Activated effector memory CD4-positive, alpha-beta T cell treated with Interleukin-2 at 50 U/mL for 16 hours (primary cell): Measurements from ENCODE around the gene ZNF692.
"Not testable (repeated sequence)": the region's sequence is repeated elsewhere in the genome, so short reads cannot be mapped to it uniquely, and the experiment has no call there.

ENCODE experiments used
- DNase-seq: peaks from one replicate; pipeline ENCODE4 v3.0.0-alpha.2; 2020

ZNF692 gene

GRCh38 chr1:248849152-248849551 is 9.7 kb downstream of the ZNF692 start:
- DNase-seq, result no peak

DNA sequence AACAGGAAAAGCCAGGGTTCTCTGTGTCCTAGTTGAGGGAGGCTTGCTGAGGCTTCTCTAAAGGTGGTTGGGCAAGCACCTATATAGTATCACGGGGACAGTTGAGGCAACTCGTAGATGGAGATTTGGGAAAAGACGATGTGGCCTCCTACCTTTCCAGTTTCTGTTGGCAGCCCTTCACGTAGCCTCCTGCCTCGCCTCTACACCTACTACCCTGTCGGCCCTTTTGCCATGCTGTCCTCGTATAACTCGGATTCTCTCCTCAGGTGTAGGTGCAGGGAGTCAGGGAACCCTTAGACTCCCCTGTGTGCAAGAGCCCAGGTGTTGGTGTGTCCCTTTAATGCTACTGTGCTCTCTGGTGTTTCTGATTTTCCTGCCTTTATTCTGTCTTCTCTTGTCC is 10.3 kb downstream of the ZNF692 start:
- DNase-seq, result no peak

GRCh38 chr1:248847956-248848561 is 10.8 kb downstream of the ZNF692 start:
- no peak for DNase-seq

DNA sequence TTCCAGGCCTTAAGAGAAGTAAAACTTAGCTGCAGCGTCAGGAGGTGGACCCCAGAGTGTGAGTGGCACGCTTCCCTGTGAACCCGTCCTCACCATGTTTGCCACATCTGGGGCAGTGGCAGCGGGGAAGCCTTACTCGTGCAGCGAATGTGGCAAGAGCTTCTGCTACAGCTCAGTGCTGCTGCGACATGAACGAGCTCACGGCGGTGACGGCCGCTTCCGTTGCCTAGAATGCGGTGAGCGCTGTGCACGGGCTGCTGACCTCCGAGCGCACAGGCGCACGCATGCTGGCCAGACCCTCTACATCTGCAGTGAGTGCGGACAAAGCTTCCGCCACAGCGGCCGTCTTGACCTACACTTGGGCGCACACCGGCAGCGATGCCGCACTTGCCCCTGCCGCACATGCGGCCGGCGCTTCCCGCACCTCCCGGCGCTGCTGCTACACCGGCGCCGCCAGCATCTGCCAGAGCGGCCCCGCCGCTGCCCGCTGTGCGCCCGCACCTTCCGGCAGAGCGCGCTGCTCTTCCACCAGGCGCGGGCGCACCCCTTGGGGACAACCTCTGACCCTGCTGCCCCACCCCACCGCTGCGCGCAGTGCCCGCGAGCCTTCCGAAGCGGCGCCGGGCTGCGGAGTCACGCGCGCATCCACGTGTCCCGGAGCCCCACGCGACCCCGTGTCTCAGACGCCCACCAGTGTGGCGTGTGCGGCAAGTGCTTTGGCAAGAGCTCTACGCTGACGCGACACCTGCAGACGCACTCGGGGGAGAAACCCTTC is 11.5 kb downstream of the ZNF692 start:
- no peak for DNase-seq

- DNase-seq, result no peak
These were observed 14.4 kb downstream of the ZNF692 start for GRCh38 chr1:248844526-248844925.

GRCh38 chr1:248843687-248844086 is 15.2 kb downstream of the ZNF692 start:
- no peak for DNase-seq

DNA sequence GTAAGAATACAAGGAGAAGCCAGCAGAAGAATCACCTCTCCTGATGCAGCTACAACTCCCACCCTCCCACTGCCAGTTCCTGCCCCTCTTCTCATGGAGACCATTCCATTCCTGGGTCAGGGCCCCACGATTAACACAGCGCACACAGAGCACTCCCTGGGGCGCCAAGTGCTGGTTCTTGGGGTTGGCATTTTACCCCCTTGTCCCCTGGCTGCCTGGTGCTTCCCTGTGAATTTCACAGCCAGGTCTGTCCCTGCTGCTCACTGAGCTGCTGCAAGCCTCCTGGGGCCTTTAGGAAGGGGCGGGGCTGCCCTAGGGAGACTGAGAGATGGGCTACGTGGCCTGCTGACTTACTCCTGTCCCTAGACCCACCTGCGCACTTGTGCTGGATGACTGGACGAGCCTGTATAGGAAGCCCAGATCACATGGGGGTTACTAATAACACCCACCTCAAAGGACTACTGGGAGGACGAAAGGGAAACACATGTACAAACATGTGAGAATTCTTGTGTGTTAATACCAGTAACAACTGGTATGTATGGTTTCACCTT is 16.0 kb downstream of the ZNF692 start:
- no peak for DNase-seq

GRCh38 chr1:248841702-248842395 is 17.0 kb downstream of the ZNF692 start:
- no peak for DNase-seq

DNA sequence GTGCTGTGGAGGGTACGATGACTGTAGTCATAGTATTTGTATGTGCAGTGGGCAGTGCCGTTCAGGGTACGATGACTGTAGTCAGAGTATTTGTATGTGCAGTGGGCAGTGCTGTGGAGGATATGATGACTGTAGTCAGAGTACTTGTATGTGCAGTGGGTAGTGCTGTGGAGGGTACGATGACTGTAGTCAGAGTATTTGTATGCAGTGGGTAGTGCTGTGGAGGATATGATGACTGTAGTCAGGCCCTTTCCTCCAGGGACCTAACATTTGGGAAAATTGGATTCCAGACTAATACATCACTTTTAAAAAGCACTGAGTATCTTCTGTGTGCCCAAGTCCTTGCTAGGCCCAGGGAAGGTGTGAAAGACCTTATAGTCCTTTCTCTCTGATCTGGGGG is 17.9 kb downstream of the ZNF692 start:
- DNase-seq, result no peak

- DNase-seq, result no peak
These were observed 19.7 kb downstream of the ZNF692 start for GRCh38 chr1:248839168-248839555.

DNA sequence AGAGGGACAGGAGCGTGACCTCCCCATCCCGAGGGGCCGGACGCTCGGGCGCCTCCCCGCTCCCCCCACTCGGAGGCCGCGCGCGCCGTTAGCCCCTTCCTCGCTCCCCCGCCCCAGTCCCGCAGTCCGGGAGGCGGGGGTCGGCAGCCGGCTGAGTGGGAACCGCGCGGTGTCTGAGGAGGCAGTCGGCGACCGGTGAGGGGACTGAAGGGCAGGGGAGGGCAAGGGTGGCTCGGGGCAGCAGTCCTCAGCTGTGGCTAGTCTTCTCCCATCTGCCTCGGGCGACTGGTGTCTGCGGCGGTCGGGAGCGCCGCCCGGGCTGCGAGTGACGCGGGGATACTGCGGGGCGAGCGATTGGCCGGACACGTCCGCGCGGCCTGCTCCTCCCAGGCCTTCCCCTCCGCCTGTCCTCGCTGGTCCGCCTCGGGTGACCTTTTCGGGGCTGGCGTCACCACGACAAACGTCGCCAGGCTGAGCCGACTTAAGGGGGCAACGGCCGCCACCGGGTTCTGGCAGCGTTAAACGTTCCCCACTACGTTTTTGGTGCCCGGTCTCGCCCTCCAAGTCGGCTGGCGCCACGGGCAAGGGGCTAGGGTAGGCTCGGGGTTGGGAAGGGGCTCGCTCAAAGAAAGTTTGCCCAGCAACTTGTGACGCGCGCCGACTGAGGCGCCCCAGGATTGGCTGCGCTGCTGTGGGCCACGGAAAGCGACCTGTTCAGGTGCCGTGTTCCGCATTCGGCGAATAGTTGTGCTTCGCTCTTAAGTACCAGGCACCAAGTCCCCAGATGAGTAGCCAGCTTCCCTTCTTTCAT is 20.3 kb downstream of the ZNF692 start:
- peak; percentile 76 for DNase-seq

DNA sequence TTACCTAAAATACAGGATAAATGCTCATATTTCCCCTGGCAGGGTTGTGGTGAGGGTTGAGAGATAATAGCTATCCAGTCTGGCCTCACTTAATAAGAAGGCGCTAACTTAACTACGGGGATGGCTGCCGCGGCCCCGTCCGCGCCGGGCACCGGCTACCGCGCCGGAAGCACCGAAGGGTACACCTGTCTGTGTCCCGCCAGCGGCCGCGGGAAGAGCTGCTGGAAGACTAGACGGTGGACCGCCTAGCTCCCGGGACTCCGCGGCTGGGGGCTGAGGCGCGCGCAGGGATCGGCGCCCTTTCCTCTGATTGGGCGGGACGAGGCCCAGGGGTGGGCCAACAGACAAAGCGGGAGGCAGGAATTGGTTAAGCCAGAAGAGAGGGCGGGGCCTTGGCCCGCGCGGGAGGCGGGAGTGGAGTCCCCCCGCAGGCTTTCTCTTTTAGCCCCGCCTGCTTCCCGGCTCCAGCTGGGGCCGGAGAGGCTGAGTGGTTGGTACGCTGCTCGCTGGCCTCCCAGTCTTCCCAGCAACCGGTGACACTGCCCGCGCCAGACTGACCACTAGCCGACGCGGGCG is 21.0 kb downstream of the ZNF692 start, which contains the start of gene ZNF672:
Gene ZNF672 (plus strand): TSS at position 444 of the 576 bp plus-strand sequence. CDS start 9,051 bp downstream, outside the sequence.
- DNase-seq, result peak; percentile 90

DNA sequence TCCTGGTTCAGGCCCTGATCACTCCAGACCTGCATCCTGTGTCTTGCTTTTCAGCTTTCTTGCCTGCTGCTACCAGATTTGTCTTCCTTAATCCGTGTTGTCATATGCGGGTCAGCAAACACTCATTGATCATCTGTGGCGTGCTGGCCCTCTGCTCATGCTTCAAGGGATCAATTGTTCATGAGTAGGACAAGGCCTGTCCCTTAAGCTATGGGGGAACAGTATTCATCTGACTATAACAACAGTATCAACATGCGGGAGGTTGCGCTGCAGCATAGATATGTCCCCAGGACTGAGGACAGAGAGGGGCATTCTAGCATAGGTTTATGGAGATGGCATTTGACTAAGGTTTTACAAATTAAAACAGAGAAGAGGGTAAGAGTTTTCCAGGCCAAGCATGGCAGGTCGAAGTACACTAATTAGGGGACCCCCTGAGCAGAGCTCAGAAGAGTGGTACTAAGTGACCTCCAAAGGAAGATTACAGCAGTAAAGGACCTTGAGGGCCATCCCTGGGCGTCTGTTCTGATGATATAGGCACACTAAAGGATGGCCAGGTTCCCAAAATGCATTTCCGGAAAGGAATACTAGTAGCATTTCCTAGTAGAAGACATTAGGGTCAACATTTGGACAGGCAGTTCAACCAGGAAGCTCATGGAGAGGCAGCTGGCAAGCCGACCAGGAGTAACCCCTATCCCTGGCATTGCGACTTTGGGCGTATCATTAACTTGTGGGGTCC is 21.7 kb downstream of the ZNF692 start:
- DNase-seq, result no peak

DNA sequence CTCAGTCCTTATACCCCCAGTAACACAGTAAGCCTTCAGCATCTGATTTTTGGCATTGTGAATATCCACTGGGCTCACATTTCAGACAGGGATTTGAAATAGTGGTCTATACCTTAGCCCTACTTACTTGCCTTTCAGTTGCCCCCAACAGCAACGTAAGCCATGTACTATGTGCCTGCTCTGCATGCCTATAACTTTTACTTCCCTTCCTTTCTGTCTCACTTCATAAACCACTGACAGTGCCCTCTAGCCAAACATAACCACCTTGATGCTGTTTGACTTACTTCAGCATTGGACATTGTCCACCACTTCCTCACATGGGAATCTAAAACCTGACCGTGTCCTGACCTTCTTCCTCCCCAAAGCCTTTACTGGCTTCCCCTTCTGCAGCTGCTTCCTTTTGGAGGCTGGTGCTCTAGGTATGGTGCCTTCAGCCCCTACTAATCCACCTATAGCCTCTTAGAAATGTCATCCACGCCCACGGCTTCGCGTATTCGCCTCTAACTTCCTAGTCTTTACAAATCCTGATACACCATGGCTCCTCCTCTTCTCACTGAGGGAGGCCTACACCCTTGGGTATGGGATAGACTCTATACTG is 24.4 kb downstream of the ZNF692 start:
- no peak for DNase-seq

DNA sequence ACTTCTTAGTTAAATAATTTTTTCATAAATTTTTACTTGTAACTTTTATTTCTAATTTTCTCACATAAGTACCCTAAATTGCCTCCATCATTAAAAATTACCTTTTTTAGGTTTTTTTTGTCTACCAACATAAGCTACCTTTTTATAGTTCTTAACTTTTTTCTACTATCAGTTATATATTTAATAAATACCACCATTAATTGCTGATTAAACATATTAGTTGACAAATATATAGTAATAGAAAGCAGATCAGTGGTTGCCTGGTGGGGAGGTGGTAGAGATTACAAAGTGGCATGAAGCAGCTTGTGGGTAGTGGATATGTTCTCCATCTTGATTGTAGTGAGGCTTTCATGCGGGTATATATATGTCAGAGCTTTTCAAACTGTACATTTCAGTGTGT is 27.0 kb downstream of the ZNF692 start:
- DNase-seq, result no peak

GRCh38 chr1:248830718-248831017 is 28.2 kb downstream of the ZNF692 start:
- DNase-seq, result not testable (repeated sequence)

DNA sequence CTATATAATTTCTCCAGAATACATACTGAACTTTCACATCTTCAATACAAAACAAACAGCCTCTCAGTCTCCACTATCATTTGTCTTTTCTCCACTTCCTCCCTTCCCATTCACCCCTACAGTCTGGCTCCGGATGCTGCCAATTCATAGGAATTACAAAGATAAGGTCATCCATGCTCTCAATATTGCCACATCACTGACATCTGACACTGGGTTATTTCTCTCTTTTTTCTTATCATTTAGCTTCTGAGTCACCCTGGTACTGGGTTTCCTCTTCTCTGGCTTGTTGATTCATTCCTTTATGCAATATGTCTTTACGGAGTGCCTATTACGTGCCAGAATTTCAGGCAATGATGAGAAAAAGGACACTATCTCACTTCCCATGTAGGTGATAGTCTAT is 30.0 kb downstream of the ZNF692 start:
- DNase-seq, result no peak

GRCh38 chr1:248825909-248826760 is 32.8 kb downstream of the ZNF692 start, which contains the start of gene SH3BP5L:
TSS of gene SH3BP5L (minus strand) at chr1:248825915. CDS start at chr1:248824935, 980 bp downstream.
- DNase-seq, result peak; percentile 83

GRCh38 chr1:248825573-248825908 is 33.3 kb downstream of the ZNF692 start:
- no peak for DNase-seq

- DNase-seq, result no peak
These were observed 33.7 kb downstream of the ZNF692 start for GRCh38 chr1:248825136-248825535.
